Left hindlimb (tissue), 1 donor: ENCODE results near the gene TMPRSS7.
A peak's percentile ranks its signal among the peaks of the same experiment; 100 is the strongest.

Source experiments
- DNase-seq: peaks from one replicate; pipeline ENCODE4 v3.0.0-alpha.2; 2018

Gene TMPRSS7

DNA sequence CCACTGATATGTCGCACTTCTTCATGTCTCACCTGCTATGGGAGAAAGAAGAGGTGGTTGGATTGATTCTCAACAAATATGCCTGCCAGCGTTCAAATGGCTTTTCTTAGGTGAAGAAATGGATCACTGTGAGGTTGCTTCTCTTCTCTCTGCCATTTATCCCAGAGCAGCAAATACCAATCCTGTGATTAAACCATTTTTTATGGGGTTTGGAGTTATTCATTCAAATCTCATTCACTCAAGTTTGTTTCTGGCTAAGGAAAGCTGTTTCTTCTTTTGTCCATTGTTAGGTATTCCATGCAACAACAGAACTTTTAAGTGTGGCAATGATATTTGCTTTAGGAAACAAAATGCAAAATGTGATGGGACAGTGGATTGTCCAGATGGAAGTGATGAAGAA is 39.5 kb downstream of the TMPRSS7 start:
- no peak for DNase-seq

DNA sequence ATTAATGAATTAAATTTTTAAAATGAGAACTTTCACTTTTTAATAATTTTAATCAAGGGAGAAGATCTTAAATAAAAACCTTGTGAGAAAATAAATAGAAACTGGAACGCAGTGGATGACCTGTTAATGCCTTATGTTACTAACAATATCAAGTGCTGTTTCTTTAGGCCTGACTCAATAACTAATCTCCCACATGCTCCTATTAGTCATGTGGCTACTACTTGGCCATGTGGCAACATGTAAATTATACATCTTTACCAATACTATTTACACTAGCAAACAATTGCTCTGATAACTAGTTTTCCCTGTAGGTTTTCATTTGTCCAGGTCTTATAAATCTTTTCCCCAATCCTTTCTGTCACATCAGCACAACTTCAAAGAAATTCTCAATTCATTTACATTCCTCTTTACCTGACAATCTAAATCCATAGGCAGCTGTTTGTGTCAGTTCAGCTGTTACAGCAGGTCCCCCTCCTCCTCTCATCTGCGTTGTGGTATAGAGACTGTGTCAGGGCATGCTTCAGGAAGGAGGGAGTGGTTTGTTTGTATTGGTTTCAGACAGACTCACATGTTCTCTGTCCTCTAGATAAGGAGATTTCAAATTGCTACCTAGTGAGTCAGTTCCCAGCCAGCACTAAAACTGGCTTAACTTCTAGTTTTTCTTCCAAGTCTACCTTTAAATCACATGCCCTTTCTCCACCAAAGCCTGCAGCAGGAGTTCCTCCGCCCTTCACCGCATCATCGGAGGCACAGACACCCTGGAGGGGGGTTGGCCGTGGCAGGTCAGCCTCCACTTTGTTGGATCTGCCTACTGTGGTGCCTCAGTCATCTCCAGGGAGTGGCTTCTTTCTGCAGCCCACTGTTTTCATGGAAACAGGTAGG is 40.3 kb downstream of the TMPRSS7 start:
- DNase-seq, result no peak

DNA sequence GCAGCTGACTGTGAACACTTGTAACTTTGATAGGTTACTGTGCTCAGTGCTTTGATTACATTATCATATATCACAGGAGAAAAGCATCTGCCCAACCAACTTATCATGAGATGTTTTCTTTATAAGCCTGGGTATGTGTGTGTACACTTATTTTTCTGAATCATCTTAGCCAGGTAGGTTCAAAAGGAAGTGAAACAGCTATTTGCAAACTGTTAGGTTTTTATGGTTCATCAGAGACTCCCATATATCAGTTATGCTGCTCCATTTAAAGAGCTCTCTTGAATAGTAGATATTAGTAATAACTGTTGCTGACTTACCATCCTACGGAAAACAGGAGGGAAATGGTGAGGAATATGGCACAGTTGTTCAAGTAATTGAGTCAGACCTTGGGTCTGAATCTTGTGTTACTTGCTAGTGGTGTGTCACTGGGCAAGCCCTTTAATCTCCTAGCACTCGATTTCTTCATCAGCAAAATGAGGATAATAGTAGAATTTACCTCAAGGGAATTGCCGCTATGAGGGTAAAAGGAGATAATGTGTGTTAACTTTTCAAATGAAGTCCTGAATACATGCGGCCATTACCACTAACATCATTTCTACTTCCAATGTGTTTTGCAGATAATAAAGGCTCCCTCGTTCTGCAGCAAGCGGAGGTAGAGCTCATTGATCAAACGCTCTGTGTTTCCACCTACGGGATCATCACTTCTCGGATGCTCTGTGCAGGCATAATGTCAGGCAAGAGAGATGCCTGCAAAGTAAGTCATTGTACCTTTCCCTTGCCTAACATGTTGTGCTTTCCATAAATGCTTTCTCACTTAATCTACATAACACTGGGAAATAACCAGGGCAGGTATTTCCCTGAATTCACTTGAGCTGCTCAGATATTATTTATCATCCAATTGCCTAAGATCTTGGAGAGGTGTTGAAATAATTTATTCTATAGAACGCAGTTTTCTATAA is 43.9 kb downstream of the TMPRSS7 start:
- DNase-seq, result no peak

DNA sequence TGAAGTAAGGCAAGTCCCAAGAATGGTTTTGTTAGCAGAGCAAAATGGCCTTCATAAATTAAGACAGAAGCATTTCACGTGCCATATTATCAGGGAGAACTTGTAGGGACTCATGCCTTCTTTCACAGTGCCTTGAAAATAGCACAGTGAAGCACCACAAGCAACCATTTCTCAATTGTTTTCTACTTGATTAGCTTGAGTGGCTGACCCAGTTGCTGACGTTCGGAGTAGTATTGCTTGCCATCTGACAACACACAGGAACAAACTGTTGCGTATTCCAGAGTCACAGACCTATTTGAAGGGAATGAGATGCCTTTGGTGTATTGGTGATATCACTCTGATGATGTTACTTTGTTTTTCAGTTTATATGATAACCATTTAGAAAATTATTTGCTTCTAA is 48.7 kb downstream of the TMPRSS7 start:
- DNase-seq, result no peak

DNA sequence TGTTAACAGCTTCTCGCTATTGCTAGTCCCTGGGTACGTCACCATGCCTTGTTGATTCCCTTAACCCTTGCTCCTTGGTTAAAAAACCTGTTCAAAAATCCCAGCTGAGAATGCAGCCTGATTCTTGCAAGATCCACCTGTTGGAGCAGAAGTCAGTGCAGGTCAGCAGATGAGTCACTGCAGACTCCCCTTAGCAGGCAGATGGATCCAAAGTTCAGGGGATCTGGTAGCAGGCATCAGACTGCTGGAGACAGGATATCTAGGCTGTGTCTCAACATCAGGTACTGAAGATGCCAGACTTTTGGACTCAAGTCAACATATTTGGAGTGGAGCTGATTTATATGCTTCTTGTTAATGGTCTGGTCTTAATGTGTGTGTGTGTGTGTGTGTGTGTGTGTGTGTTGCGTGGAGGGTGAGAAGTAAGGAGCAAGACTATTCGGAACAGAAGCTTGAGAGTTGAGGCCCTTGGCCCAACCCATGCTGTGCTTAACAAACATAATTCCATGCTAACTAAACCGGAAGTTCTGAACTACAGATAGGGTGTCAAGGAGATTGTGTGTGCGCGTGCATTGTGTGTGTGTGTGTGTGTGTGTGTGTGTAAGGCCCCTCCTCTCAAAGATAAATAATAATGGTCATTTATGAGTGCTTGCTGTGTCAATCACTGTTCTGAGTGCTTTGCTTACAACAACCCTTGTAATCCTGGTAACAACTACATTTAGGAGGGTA is 50.6 kb downstream of the TMPRSS7 start:
- DNase-seq, result no peak

DNA sequence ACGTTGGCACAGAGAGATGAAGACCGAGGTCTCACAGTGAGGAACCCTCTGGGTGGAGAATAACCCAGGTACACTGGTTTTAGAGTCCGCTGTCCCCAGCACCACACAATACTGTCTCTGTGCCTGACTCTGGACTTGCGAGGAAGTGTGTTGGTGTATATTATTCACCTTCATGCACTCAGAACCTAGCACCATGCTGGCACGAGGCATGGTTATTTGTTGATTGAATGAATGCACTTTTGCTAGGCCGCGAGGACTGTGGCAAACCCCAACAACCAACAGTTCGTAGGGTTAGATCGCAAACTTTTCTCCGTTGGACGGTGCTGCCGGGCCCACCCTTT is 51.2 kb downstream of the TMPRSS7 start:
- no peak for DNase-seq

DNA sequence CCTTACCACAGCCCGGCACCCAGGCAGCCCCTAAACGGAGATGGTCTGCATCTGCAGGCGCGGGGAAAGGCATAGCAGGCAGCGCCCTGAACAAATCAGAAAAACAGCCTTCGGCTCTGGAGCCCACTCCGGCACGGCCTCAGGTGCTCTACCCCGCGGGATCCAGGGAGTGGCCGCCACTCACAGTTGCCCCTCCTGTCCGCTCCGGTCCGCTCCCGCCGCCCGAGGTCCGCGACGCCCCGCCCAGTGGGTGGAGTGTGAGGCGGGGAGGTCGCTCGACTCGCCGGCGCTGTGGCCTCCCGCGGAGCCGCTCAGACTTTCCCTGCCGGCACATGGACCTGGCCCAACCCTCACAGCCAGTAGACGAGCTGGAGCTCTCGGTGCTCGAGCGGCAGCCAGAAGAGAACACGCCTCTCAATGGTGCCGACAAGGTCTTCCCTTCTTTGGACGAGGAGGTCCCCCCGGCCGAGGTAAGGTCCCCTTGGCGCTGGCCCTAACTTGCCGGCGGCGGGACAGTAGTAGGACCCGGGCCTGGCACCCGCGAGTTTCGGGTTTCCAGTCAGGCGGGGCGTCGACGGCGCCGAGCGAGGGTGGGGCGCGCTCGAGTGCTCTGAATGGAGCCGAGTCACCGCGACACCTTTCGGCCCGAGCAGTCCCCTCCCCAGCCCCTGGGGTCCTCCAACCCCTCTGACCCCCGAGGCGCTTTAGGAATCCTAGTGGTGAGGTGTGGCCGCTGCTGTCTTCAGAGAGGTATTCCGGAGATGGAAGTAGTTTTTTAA is 51.7 kb downstream of the TMPRSS7 start, which contains the start of gene C3orf52:
Gene C3orf52, plus strand, starts transcription at position 314 of the 779 bp plus-strand sequence. Its CDS starts 19 bp downstream, at position 333.
- peak; percentile 78 for DNase-seq

DNA sequence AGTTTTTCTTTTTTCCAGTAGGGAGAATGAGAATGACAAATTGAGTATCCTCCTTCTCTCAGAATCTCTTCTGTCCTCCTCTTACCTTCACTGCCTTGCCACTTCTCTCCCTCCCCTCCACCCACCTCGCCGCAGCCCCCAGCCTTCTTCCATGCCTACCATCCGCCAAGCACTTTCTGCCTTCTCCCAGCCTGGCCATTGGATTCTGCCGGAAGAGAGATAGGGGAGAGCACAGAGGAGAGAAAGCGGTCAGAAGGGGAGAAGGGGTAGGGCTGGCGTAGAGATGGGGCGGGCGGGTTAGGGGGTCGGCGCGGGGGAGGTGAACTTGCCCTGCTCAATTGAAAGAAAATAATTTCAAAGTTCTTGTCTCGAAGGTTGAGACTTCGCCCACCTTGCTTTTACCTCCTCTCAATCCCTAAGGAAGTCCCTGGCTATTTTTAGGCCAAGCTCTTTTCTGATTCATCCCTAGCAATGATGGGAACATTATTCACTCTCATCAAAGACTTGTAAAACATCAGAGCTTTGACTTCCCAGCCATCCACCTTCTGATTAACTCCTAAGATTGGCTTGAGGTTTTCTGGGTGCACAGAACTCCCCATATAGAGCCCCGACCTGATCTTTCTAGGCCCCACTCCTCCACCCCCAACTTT is 52.5 kb downstream of the TMPRSS7 start:
- no peak for DNase-seq

DNA sequence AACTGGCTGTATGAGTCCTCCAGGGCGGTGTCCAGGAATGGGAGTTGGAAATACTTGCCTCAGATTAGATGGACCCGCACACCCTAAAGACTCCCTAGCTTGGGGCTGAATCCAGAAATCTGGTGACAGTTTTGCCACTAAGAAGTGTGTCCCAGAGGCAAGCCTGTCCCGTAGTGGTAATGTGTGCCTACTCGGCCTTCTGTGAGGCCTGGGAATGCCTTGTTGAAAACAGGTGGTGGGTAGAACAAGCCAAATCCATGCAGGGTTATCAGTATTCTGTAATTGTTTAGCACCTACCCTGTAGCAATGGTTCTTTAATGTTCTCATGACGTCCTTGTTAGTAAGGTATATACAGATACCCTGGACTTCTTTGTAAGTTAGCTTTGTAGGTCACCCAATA is 53.2 kb downstream of the TMPRSS7 start:
- no peak for DNase-seq

DNA sequence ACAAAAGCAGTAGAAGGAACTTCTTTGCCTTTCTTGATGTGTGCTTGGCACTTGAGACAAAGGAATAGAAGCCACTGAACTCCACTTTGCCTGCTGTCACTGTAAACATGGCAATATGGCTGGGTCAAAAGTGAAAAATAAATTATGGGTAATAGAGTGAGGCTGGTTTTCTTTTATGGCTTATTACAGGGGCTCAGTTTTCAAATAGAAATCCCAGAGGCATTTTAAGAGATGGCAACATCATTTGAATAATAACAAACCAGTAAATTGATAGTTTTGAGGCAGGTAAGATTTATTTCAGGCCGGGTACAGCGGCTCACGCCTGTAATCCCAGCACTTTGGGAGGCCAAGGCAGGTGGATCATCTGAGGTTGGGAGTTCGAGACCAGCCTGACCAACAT is 54.4 kb downstream of the TMPRSS7 start:
- DNase-seq, result no peak

DNA sequence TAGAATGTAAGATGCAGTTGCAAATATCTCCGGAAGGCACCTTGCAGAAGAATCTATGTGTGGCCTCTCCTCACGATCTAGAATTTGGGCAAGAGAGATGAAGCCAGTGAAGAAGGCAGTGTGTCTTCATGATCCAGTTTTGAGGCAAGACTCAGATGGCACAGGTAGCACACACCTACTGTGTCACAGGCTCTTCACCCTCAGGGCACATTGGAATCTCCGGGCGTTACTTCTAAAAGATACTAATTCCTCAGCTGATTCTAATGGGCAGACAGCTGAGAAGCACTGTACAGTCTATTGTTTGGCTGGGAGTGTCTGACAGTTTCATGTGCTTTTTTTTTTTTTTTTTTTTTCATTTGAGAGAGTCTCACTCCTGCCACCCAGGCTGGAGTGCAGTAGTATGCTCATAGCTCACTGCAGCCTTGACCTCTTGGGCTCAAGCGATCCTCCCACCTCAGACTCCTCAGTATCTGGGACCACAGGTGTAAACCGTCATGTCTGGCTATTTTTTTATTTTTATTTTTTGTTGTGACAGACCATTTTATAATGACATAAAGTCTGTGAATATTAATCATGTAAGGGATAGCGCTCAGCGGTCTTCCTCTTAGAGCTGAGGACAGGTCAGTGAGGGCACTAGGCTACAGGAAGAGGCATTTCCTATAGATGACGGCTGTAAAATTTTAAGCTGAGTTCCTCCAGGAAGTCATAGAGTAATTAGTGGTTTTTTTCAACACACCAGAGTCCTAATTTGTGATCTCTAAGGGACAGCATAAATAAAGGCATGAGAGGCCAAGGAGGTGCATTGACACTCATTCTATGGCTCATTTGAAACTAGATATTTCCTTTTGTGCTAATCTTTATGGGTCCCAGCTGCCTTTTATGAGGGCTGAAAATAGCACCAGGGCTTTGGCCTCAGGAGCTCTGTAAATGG is 55.7 kb downstream of the TMPRSS7 start:
- no peak for DNase-seq

DNA sequence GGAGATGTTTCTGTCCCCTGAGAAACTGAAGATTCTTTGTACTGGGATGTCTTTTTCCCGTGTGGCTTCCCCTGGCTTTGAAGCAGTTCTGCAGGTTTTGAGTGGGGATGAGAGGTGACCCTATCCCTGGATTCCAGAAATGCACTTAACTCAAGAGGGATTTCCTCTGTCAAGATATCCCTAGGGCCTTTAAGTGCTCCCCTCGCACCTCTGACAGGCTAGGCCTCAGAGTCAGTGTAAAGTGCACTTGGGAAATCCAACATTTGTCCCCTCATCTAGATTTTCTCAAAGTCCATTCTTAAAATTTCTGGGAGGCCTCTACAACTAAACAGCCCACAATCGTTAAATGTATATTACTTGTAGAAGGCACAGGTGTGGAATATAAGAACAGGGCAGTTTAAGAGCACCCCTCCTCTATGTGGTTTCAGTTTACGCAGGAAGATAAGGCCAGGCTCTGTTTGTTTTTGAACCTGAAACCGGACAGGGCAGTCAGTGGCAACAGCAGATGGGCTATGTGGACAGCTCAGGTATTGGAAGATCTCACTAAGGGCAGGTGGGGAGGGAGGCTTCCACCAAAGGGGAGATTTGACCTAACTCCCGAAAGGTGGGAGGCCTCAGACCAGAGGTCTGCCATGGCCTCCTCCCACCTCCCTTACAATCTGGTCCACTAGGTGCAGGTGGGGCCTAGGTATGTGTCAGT is 56.5 kb downstream of the TMPRSS7 start:
- DNase-seq, result no peak

DNA sequence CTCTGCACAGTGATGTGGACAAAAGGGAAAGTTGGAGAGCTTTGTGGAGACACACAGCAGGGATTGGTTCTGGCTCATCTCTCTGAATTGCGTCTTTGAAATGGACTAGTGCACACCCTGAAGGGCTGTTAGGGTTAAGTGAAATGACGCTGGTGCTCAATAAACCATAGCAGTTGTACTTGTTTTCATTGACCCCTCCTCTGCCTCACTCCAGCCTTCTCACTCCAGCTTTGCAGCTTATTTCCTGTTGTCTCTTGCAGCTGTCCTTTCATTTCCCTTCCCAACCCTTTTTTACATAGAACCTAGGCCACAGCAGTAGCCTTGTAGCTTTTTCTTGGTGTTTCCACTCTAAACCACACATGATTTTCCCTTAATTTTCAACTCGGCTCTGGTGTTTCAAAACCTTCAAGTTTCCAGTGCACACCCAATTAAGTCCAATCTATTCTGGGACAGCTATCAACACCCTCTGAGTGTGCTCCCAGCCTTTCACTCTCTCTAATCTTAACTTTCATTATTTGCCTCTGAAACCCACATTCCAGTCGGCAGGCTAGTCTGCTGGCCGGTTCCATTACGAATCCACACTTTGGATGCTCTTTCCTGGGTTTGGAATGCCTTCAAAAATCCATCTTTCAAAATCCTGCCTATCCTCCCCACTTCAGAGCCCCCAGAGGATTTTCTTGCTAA is 58.1 kb downstream of the TMPRSS7 start:
- DNase-seq, result no peak

DNA sequence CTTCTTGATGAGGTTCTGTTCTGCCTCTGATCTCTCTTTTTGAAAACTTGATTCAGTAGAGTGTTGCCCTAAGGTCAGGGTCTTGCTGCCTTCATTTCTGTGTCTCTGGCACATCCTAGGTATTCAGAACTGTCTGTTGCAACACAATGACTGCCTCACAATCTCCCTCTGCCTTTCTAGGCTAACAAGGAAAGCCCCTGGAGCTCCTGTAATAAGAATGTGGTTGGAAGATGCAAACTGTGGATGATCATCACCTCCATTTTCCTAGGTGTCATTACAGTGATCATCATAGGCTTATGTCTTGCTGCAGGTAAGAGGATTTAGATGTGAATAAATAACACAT is 58.6 kb downstream of the TMPRSS7 start:
- DNase-seq, result no peak

DNA sequence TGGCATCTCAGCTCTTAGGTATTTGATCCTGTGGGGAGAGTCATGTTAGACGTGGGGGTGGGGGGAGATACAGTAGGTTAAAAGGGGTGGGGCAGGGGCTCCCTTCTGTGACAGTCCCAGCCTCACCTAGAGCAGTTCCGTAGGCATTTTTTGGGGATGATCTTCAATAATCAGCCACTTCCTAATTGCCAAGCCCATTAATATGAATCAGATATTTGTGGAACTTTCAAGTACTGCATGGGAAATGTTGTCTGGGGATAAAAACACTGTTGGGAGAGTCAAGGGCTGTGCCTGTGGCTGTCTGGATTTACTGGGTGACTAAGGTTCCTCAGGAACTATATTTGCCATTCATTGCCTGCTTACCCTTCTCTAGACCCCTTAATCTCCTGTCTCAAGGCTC is 61.2 kb downstream of the TMPRSS7 start:
- DNase-seq, result no peak

DNA sequence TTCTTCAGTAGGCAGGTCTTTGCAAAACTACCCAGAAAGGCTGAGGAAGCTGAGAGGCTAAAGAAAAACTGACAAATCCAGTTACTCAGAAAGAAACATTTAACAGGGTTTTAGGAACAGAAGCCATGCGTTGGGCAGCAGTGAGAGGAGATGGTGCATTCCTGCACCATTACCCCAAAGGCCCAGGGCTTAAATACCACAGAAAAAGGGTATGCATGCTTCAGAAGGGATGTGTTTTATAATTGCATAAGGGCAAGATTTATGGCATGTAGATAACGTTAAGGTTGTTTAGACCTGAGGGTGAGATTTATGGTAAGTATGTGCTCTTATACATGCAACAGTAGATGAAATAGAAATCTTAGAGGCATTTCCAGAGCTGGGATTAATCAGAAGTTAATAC is 61.6 kb downstream of the TMPRSS7 start:
- DNase-seq, result no peak

DNA sequence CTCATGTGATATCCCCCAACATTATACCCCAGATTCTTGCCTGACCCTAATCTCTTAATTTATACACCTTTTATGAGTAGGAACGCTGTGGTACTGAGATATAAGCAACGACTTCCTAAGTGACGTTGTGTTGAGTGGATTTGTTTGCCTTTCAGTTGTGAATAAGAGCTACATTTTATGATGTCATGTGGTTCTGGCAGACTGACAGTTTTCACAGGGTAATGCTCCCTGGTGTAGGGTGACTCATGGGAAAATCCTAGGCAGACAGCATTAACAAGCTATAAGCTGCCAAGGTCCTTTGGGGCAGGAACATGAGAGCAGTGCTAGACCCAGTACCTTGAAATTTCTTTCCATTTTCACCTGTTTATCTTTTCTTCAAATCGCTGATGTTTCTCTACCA is 62.8 kb downstream of the TMPRSS7 start:
- no peak for DNase-seq

DNA sequence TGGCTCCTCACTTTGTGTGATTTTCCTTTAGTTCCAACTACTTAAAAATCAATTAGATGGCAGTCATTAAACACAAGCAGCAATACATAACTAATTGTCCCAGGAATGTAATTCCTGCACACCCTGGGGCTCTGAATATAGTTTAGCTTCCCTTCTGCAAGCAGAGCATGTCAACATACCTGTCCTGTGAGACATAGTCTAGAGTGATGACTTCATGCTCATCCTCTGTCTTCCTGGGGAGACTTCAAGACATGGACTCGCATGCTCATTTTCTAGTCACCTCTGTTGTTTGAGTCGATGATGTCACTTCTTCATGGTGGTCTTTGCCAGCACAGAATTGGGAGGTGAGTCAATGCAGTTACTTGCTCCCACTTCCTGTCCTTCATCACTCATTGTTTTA is 67.4 kb downstream of the TMPRSS7 start:
- DNase-seq, result no peak

DNA sequence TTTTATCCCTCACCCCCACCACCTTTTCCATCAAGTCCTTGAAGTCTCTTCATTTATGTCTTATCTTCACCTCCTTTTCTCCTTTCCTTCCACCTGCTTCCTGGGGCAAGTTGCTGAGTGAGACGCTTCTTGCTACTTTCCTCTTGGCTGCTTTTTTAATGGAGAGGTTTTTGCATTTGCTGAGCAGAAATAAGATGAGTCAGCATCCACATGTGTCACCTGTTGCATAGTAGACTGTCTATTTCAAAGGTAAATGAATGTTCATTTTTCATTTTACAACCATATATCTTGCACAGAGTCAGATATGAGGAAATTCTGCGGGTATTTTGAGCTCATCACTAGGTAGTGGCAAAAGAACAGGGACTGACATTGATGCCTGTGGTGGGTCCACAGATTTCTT is 70.2 kb downstream of the TMPRSS7 start:
- no peak for DNase-seq

DNA sequence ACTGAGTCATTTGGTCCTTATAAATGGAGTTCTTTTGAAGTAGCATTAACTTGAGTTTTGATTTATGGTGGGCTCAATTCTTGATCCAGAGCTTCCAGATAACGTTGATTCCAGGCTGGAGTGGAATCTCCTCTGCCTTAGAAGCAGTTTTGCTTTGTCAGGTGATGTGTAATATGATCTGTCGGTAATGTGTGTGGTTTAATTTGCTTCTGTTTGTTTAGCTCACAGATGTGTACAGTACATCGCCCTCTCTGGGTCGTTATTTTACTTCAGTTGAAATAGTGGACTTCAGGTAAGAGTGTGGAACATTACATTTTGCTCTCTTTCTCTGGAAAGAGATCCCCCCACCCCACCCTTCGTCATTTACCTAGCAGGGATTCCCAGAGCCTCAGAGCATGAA is 74.8 kb downstream of the TMPRSS7 start:
- DNase-seq, result no peak
